COR-L47 (cell line): ENCODE data around the gene CCR4.
"Not testable (repeated sequence)": the region's sequence is repeated elsewhere in the genome, so short reads cannot be mapped to it uniquely, and the experiment has no call there.

Experiments used
- DNase-seq: peaks from one replicate; lab custom pipeline; 2025; lab: John Stamatoyannopoulos, UW

Gene CCR4

DNA sequence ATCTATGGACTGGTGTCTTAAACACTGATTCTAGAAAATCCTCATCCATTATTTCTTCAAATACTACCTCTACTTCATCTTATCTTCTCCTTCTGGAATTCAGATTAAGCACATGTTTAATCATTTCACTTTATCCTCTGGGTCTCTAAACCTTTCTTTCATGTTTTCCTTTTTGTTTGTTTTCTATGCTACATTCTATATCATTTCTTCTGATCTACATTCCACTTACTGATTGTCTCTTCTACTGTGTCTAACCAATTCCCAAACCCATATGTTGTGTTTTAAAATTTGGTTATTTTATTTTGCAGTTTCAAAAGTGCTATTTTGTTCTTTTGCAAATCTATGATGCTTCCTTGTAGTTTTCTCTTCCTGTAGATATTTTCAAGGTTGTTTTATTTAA, 31.7 kb downstream of the CCR4 start:
- no peak for DNase-seq

DNA sequence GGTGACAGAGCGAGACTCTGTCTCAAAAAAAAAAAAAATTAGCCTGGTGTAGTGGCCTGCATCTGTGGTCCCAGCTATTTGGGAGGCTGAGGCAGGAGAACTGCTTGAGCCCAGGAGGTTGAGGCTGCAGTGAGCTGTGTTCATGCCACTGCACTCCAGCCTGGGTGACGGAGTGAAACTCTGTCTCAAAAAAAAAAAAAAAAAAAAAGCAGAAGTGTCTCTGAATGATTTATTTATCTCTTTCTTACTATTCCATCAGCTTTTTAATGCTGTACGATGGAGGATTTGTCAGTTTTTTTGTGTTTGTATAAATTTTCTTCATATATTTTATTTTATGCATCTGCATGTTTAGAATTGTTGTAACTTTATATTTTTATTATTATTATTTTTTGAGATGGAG, 33.5 kb downstream of the CCR4 start:
- DNase-seq, result not testable (repeated sequence)

- DNase-seq, result no peak
These were observed 37.7 kb downstream of the CCR4 start for GRCh38 chr3:32989171-32989570.

DNA sequence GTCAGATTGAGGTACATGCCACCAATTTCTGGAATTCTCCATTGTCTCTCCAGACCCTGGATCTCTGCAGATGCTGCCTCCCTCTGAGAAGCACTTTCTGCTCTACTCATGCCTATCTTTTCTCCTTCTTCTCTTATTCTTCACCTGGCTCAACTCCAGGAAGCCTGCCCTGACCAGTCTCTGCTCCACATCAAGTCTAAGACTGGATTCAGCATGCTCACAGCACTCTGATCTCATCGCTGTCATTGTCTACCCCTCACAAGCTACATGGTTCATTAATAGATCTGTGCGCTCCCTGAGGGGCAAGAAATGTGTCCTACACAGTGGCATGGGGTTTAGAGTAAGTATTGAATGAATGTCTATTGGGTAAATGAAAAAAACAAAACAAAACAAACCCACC, 38.7 kb downstream of the CCR4 start:
- DNase-seq, result no peak

DNA sequence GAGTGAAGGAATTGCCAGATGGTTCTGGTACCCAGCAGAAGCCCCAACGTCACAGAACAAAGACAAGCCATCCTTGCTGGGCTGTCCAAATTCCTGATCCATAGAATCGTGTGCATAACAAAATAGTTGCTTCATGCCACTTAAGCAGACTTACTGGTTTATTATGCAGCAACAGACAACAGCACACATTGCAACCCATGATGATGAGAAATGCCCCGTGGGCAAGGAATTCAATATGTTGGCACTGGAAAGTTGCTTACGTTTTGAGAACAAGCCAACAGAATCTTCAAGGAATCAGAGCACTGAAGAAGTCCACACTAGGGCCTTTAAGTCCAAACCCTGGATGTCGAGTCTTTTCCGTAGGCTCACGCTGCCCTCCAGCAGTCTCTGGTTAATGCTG, 40.3 kb downstream of the CCR4 start:
- DNase-seq, result no peak

- DNase-seq, result no peak
These were observed 40.9 kb downstream of the CCR4 start for GRCh38 chr3:32992310-32992686.

- no peak for DNase-seq
These were observed 42.6 kb downstream of the CCR4 start for GRCh38 chr3:32994045-32994444.

- DNase-seq, result no peak
These were observed 43.7 kb downstream of the CCR4 start for GRCh38 chr3:32995098-32995497.

- no peak for DNase-seq
These were observed 44.8 kb downstream of the CCR4 start for GRCh38 chr3:32996048-32996754.

- no peak for DNase-seq
These were observed 45.3 kb downstream of the CCR4 start for GRCh38 chr3:32996755-32997091.

DNA sequence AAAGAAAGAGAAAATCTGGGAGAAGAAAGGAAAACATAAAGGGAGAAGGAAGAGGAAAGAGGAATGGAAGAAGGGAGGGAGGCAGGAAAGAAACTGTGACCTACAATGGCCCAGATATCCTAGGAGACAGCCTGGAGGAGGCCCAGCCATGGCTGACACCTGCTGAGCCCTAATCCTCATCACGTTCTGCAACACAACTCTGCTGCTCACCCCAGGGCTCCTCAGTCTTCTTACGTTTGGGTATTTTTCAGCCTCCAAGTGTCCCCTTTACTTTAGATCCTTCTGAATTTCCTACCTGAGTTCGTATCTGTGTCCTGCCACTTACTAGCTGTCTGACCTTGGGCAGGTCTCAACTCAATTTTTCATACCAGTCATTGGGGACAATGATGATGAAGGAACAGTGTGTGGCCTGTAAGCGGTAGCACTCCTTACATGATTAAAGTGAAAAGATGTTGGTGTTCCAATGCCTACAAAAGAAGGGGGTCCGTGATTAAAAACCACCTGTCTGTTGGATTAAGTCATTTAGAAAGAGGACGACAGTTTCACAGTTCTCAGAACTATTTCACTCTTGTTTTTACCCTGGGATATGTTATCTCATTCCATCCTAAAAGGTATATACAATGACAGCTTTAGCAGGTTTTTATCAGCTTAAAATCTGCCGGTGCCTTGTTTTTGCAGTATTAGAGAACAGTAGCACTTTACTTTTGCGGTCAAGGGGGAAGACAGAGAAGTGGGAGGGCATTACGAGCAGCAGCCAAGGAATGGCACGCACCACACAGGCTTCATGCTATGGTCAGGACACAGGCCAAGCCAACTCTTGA, 47.4 kb downstream of the CCR4 start:
- no peak for DNase-seq

- DNase-seq, result no peak
These were observed 49.4 kb downstream of the CCR4 start for GRCh38 chr3:33000691-33001385.

DNA sequence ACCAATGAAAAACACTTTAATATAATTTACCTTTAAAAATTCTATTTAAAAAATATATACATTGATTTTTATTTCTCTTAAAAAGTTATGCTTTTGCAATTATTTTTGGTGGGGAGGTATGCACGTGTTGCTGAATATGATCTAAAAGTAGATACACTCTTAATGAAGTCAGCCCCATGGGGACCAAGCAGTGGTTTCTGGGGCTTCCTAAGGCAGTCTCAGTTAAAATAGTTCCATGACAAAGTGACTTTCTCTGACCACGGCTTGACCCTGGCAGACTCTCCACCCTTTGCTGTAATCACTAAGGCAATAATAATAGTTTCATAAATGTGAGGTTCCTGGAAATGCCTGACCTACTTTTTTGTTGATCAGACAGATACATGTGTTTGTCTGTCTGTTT, 50.4 kb downstream of the CCR4 start:
- no peak for DNase-seq

DNA sequence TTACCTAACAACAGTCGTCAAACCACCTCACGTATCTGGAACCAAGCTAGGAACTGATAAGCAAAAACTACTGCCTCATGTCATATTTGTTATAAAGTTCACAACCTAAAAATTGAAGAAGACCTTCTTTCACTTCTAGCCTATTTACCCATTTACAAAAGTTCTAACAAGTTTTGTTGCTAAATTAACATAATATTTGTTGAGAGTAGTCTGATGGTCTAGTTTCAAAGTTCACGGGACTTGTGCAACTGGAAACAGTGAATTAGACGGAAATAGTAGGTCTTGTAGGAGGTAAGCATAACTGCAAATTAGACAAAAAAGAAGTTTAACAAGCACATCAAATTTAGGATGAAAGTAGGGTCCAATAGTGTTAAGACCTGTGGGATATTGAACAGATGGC, 51.9 kb downstream of the CCR4 start:
- DNase-seq, result no peak

- DNase-seq, result no peak
These were observed 52.8 kb downstream of the CCR4 start for GRCh38 chr3:33004205-33004604.

GRCh38 chr3:33004961-33005360, 53.5 kb downstream of the CCR4 start:
- no peak for DNase-seq
